HG03432 (cell line): ENCODE results near the gene ADAMTS17.

Experiments used
- ATAC-seq: cut with Tn5 transposase; IDR thresholded peaks from one replicate; pipeline ENCODE4 v1.9.1; 2021; ENCODE audit warnings: mild to moderate bottlenecking, moderate library complexity; ENCODE audit not compliant: unreplicated experiment

ADAMTS17 gene

DNA sequence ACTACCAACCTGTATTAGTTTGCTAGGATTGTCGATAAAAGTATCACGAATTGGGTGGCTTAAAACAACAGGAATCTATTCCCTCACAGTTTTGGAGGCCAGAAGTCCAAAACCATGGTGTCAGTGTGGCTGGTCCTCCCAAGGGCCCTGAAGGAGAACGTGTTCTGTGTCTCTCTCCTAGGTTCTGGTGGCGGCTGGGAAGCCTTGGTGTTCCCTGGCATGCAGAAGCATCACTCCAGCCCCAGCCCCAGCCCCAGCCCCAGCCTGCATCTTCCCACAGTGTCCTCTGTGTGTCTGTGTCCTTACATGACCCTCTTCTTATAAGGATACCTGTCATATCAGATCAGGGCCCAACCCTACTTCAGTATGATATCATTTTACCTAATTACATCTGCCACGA is 336.1 kb downstream of the ADAMTS17 start:
- no peak for ATAC-seq

DNA sequence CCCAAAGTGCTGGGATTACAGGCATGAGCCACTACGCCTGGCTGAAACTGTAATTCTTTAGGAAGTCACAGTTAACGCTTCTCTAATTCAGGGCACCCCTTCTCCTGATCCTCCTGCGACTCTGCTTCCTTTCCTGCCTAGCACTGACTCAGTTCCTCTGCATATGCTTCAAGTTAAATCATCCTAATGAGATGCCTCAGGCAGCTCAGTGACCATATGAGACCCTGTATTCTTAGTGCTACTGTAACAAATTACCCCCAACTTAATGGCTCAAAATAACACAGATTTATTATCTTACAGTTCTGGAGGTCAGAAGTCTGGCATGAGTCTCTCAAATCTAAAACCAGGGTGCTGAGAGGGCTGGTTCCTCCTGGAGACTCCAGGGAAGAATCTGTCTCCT is 336.8 kb downstream of the ADAMTS17 start:
- no peak for ATAC-seq

DNA sequence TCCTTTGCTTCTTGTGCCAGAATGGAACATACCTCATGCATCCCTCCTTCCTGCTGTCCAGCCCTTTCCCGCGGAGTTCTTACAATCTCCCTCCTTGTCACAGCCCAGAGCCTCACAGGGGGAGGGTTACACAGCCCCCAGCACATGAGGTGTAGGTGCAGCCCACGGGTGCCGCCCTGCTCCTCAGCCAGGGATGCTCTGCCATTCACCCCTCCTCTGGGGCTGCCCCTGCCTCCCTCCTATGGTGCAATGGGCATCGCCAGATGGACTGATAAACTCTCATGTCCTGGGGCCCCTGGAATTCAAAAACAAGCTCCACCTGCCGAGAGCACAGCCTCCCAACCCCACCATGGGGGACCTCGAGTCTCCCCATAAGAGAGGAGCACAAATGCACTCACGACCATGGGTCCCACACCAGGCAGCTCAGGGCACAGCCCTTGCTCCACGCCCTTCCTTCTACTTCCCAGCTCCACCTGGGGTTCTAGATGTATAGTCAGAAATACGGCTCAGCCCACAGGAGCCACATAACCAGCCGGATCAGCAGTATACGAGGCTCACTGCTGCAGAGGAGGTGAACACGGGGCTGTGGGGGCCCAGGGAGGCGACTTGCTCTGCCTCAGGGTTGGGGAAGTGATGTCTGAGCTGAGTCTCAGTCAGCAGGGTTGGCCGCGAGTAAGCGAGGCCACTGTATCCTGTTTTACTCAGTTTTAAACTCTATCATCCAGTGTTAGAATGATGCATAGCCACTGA is 338.8 kb downstream of the ADAMTS17 start:
- no peak for ATAC-seq

DNA sequence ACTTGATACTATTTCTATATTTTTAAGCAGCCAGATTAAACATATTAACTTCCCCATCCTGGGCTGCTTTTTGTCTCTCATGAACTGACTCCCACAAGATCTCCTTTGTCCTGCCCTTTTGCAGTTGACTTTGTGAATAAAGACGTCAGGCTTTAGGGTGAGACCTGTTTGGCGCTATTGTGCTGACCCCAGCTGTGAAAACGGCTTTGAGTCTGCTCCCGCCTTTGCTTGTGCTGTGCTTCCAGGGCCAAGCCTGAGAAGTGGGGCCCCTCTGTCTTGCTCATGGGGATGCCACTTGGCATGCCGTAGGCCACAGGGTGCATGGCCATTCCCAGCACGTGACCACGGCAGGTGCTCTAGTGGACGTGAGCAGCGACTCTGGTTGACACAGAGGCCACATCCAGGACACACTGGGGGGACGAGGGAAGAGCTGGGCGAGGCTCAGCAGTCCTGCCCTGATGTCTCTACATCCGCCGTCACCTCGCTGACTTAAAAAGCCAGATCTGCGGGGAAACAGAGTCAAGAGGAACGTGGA is 339.6 kb downstream of the ADAMTS17 start:
- no peak for ATAC-seq

DNA sequence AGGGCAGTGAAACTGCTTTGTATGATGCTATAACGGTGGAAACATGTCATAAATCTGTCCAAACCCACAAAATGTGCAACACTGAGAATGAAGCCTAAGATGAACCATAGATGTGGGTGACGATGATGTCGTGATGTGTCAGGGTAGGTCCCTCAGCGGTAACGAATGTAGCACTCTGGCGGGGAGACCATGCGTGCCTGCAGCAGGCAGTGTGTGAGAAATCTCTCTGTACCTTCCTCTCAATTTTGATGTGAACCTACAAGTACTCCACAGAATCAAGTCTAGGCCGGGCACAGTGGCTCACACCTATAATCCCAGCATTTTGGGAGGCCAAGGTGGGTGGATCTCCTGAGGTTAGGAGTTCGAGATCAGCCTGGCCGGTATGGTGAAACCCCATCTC is 340.4 kb downstream of the ADAMTS17 start:
- ATAC-seq: no peak

DNA sequence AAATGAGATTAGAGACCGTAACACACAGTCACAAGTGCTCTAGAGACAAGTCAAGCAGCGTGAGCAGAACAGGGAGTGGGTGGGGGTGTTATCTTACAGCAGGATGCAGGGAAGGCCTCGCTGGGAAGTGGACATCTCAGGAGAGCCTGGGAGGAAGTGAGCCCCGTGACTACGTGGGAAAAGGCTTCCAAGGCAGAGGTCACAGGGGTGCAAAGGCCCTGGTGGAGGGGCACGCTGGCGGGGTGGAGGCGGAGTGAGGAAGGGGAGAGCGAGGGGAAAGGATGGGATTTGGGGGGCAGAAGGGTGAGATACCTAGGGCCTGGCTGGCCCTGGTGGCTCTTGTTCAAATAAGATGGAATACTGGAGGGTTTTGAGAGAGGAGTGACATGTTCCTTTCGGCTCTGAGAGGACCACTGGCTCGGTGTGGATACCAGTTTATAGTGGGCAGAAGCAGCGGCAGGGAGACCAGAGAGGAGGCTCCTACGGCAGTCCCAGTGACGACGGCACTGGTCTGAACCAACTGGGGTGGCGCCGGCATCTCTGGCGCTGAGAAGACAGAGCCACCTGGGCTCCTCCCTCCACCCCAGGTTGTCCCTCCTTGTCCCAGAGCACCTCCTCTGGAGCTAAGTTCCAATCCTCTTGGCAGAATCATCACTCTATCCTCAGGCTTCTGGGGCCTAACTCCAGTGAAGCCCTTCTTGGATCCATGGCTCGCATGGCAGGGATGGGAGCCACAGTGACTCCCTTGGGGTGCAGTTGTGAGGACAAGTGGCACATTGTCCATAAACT is 342.3 kb downstream of the ADAMTS17 start:
- no peak for ATAC-seq

GRCh38 chr15:99998661-99999101 is 343.1 kb downstream of the ADAMTS17 start:
- ATAC-seq: no peak

DNA sequence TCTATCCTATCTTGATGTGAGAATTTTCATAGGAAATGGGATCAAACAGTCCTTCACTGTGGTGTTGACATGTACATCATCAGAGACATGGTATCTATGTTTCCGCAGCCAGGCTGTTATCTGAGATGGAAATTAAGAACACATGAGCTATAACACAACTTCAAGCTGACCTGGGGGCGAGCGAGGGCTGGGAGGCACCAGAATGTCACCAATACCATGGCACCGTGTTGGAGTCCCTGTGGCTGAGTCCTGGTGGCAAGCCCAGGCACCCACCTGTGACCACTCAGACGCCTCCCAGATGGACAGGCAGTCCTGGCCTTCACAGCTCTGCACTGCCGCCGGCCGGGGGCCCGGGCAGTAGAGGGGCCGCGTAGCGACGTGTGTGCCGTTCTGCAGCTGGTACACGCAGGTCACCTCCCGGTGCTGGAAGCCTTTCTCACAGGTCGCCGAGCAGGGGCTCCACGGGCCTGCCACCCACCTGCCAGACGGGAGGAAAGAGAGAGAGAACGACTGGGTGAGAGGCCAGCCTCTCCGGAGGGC is 344.6 kb downstream of the ADAMTS17 start:
- ATAC-seq: no peak

GRCh38 chr15:99996660-99997059 is 345.1 kb downstream of the ADAMTS17 start:
- no peak for ATAC-seq

DNA sequence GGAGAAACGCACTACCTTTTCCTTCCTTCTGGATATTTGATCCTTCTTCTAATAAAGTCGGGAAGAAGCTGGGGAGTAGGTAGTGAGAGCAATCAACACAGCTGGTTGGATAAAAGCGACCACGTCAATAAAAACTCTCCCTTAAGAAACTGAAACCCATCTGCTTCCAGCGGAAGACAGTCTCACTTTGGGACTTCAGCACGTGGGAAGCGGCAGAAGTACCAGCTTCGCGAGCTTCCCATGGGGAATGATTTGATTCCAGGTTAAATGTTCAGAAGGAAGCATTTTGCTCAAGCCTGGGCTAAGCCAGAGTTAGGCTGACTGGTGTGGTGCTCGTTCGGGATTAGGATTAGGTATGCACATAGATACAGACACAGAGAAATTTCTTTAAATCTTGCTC is 346.2 kb downstream of the ADAMTS17 start:
- ATAC-seq: no peak

GRCh38 chr15:99994849-99995248 is 346.9 kb downstream of the ADAMTS17 start:
- no peak for ATAC-seq

DNA sequence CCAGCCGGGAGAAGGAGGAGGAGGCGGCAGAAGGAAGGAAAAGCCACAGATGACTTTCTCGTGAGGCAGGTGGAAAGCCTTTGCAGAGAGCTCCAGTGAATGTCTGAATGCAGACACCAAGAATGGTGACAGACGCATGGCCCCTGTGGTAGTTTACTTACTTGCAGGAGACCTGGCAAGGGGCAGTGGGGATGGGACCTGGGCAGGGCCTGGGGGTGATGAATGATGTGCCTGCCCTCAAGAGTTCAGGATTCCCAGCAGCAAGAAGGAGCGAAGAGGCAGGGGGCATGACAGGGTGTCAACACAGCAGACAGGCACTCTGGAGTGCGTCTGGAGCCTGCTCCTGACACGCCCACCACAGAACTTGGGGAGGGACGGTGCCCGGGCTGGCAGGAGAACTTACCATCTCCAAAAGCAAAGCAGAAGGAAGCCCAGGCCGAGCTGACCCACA is 348.1 kb downstream of the ADAMTS17 start:
- ATAC-seq: no peak

- ATAC-seq: no peak
These were observed 348.5 kb downstream of the ADAMTS17 start for GRCh38 chr15:99993262-99993661.

DNA sequence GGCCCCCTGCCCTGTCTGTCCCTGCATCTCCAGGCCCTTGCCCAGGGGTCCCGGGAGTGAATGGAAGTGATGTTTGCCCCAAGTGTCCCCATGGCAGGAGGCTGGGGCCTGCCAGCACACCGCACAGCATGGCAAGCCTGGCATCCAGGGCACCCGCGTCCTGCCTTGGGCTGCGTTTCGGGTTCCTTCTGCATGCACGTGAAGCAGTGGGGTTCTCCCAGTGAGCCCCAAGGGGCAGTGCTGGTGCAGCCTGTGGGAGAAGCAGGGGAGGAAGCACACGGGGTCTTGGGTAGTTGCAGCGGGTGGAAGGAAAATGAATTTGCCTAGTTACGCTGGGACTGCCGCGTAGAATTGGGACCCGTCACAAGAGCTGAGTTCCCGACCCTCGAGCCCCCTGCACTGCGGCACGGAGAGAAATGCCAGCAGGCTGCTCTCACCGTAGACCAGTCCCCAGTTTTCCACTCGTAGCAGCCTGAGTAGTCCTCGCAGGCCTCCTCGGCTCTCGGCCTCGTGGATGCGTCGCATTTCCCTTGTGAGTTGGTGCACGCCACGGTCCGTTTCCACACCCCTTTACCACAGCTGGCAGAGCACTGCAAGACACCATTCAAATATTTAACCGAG is 349.1 kb downstream of the ADAMTS17 start:
- ATAC-seq: no peak

DNA sequence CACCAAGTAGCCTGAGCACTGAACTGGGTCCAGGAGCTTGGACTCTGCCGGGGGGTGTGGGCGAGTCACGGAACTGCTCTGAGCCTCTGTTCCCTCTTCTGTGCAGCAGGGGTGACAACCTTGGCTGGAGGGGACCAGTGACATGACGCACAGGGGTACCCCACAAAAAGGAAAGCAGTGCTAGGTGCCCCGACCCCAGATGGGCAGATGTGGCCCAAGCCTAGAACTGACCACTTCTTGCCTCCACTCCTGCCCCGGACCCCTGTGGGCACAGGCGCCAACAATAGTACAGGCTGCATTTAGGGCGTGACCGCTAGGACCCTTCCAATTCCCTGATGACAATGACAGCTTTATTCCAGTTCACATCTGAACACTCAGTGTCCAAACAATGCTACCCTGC is 352.7 kb downstream of the ADAMTS17 start:
- no peak for ATAC-seq

- ATAC-seq: no peak
These were observed 354.1 kb downstream of the ADAMTS17 start for GRCh38 chr15:99987701-99988100.

DNA sequence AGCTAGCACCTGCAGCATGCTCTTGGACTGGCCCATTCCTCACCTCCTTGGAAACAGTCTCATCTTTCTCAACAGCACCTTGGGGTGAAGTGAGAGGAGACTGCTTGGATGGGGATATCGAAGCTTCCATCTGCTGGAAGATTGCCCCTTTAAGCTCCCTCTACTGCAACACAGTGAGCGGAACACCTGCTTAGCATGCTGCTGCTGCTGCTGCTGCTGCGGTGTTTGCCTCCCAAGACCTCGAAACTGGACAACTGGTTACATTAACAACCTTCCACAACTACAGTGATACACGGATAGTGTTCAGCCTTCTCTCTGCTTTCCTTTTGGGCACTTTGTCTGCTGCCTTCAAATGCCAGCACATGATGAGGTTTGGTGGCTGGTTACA is 354.7 kb downstream of the ADAMTS17 start:
- ATAC-seq: no peak

DNA sequence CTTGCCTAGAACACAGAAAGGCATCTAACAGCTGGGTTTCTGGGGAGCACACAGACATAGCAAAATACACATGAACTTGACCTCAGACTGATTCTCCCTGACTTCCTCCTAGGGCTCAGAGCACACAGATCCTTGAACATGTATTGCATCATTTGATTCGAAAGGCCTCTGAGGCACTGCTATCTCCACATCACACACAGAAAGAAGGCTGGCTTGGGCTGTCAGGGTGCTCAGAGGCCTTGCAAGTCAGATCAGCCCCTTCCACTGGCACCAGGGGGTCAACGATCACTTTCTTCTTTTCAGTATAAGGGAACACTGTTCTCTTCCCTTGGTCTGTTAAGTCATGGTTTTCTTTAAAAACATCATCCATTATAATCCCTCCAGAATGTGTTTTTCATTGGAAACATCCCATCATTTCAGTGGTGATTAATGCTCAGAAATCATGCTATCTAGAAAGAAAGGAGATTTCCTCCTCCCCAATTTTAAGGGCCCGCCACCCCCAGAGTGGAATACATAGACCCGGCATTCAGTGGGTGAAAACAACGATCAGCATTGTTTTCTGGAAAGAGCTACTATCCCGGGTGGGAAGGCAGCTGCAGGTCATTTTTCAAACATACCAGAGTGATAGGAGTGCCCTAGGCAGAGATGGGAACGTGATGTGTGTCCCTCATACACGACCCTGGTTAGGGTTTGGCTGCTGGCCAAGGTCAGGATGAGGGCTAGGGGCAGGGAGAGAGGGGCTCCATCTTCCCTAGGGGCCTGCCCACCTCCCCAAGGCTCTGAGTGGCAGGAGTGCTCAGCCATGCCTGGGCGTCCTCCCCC is 355.3 kb downstream of the ADAMTS17 start:
- ATAC-seq: no peak

DNA sequence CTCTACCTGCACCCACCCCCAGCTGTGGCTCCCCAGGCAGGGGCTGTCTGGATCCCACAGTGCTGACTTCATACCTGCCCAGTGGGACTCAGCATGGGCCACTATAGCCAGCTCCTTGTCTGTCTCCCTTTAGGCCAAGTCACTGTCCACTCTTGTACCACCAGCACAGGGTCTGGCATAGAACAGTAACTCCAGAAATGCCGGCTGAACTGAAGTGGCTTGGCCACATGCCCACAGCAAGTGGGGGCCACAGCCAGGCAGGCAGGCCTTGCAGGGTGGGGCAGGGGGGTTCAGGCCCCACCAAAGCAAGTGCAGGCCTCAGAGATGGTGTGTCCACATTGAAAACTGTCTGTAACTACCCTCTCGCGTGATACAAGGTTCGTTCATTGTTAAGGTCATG is 355.9 kb downstream of the ADAMTS17 start:
- no peak for ATAC-seq

DNA sequence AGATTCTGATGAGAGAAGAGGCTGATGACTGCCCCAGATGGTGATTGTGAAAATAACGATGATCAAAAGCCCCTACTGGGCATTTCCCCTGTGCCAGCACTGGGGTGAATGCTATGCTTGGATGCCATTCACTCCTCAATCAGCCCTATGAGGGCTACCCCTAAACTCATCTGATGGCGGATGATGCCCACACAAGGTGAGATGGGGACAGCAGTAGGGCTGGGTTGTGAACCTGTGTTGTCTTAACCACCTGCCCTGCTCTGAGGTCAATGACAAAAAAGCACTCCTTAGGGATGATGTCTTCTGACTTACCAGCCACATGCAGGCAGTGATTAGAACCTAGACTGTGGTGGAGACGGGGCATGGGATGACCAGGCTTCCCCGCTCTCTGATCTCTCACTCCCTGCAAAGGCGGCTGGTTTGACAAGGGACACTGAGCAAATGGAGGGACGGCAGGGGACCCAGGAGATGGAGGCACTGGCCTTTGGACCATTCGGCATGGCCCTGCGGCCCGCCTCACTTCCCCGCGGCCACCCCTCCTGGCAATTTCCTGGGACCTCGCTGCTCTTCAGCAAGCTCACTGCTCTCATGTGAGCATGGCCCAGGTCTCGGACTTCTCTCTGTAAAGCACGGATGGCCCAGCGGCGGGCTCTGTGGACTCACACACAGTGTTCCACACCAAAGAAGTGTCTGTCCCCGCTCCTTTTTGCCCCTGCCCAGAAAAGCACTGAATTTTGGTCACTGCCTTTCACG is 357.1 kb downstream of the ADAMTS17 start:
- ATAC-seq: no peak
